Measurements from ENCODE around the gene AGAP4. TPM values are rescaled to one million over a fixed set of nuclear protein-coding genes. Genes with fewer than 3 reads are reported as not detected.
"Not testable (repeated sequence)": the region's sequence is repeated elsewhere in the genome, so short reads cannot be mapped to it uniquely, and the experiment has no call there.

Gene AGAP4
- polyA plus RNA-seq, 1 experiment, result 13.0 TPM

DNA sequence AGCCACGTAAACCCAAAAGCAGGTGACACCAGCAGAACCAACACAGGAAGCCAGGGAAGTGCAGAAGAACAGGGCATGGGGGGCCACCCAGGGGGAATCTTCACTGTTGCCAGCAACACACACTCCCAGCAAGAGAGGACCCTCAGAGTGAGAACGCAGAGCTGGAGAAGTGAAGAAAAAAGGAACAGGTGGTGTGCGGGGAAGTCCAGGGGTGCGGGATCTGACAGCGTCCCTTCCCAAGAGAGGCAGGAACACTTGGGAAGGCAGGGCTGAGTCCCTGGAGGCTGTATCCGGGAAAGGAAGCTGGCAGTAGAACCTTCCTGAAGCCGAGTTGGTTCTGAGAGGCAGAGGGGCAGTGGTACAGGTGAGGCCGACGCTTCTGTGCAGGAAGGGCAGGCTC lies 27.7 kb downstream of the AGAP4 start:
- no peak for DNase-seq (ENCODE audit: low read depth, low spot score)
- peaks cover 15% of the 10 kb centered on the region for H3K9me3 ChIP-seq (ENCODE audit: control insufficient read depth, insufficient read depth, low read length)
- no peak overlapping the region for H3K4me3 ChIP-seq (ENCODE audit: low read depth, low read length)
- ChIA-PET POLR2A (no interaction called here), CTCF (no interaction called here)
- no peaks in the 10 kb centered on the region for H3K27me3 ChIP-seq (ENCODE audit: control insufficient read depth, insufficient read depth, low read length)
- TF ChIP-seq, protein P1, sequence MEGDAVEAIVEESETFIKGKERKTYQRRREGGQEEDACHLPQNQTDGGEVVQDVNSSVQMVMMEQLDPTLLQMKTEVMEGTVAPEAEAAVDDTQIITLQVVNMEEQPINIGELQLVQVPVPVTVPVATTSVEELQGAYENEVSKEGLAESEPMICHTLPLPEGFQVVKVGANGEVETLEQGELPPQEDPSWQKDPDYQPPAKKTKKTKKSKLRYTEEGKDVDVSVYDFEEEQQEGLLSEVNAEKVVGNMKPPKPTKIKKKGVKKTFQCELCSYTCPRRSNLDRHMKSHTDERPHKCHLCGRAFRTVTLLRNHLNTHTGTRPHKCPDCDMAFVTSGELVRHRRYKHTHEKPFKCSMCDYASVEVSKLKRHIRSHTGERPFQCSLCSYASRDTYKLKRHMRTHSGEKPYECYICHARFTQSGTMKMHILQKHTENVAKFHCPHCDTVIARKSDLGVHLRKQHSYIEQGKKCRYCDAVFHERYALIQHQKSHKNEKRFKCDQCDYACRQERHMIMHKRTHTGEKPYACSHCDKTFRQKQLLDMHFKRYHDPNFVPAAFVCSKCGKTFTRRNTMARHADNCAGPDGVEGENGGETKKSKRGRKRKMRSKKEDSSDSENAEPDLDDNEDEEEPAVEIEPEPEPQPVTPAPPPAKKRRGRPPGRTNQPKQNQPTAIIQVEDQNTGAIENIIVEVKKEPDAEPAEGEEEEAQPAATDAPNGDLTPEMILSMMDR (IDR thresholded peaks at IDR 0.05; ENCODE audit: low read depth, low read length), result no peak
- H3K27ac ChIP-seq (ENCODE audit: low read depth, low read length), result no peak overlapping the region

DNA sequence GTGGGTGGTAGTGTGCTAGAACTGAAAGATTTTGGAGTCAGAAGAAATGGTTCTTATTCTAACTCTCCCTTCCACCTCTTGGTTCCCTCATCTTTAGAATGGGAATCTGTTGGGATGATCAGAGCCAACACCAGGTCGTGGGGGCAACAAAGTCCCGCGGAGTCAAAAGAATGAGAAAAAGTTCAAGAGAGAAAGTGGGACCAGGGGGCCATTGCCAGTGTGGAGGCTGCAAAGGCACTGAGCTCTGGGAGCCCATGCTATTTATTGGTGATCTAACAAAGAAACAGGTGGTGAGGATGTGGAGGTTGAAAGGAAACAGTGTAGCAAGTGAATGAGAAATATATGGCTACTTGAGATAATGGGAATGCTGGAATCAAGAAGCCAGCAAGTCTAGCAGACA lies 29.4 kb downstream of the AGAP4 start:
- TF ChIP-seq, protein P1 (IDR thresholded peaks at IDR 0.05; ENCODE audit: low read depth, low read length), result no peak
- Histone ChIP-seq H3K27me3 (ENCODE audit: control insufficient read depth, insufficient read depth, low read length) (no peaks in the 10 kb centered on the region), H3K4me3 (ENCODE audit: low read depth, low read length) (no peak overlapping the region), H3K9me3 (ENCODE audit: control insufficient read depth, insufficient read depth, low read length) (peaks cover 15% of the 10 kb centered on the region), H3K27ac (ENCODE audit: low read depth, low read length) (no peak overlapping the region)
- CTCF ChIA-PET, result no interaction called here
- POLR2A ChIA-PET, result no interaction called here
- no peak for DNase-seq (ENCODE audit: low read depth, low spot score)

DNA sequence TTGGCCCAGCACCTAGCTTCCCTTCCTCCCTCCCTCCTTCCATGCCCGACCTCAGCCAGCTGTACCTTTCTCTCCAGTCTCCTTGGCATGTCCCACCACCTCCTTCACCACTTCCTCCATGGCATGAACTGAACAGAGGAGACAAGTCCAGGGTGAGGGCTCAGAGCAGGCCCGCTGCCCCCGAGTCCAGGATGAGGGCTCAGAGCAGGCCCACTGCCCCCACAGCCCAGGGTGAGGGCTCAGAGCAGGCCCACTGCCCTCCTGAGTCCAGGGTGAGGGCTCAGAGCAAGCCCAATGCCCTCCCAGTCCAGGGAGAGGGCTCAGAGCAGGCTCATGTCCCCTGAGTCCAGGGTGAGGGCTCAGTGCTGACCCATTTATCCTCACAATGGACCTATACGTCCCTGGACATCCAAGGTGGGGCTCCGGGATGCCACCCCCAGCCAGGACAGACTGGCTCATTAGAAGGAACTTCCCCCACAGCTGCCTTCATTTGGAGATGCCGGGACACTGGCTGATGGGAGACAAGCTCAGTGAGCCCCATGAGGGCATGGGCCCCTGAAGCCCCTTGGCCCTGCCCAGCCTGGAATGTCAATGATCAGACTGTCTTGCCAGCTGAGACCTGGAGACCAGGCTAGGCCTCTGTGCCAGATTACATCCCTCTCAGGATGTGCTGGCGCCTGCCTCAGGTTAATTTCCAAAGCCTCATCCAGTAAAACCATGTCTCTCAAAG lies 30.0 kb downstream of the AGAP4 start:
- Histone ChIP-seq H3K9me3 (ENCODE audit: control insufficient read depth, insufficient read depth, low read length) (peaks cover 15% of the 10 kb centered on the region), H3K4me3 (ENCODE audit: low read depth, low read length) (no peak overlapping the region), H3K27ac (ENCODE audit: low read depth, low read length) (no peak overlapping the region), H3K27me3 (ENCODE audit: control insufficient read depth, insufficient read depth, low read length) (no peaks in the 10 kb centered on the region)
- TF ChIP-seq, protein P1 (IDR thresholded peaks at IDR 0.05; ENCODE audit: low read depth, low read length), result no peak
- DNase-seq (ENCODE audit: low read depth, low spot score), result no peak
- POLR2A ChIA-PET, result no interaction called here
- CTCF ChIA-PET, result no interaction called here

DNA sequence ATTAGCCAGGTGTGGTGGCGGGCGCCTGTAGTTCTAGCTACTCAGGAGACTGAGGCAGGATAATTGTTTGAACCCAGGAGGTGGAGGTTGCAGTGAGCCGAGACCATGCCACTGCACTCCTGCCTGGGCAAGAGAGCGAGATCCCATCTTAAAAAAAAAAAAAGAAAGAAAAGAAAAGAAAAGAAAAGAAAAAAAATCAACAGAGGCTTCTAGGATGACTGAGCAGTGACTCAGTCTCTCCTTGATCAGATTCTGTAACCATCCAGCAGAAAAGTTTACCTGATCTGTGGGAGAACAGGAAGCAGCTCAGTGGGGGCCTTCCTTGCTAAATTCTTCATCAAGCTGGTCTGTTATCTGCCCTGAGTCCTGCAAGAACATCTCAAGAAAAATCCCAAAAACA lies 33.2 kb downstream of the AGAP4 start:
- POLR2A ChIA-PET; H3K27me3 ChIP-seq (ENCODE audit: control insufficient read depth, insufficient read depth, low read length); H3K27ac ChIP-seq (ENCODE audit: low read depth, low read length); H3K4me3 ChIP-seq (ENCODE audit: low read depth, low read length); DNase-seq (ENCODE audit: low read depth, low spot score); CTCF ChIA-PET: not testable (repeated sequence)
- H3K9me3 ChIP-seq (ENCODE audit: control insufficient read depth, insufficient read depth, low read length), result peaks cover 15% of the 10 kb centered on the region

DNA sequence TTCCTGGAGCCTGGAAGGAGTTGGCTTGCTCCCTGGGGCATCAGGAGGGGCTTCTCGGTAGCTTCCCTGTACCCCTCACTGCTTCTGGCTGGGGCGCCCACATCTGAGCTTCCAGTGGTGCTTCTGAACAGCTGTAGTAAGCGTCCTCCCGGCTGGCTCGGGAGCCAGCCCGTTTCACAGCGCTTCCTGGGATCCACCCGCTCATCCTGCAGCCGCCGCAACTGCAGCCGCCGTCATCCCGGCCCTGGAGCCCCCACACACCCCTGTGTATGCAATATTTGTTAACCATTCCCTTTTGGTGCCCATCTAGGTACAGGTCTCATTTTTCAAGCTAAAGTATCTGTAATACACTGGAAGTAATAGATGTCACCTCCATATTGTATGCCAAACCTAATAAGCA lies 34.3 kb downstream of the AGAP4 start:
- POLR2A ChIA-PET; CTCF ChIA-PET; H3K4me3 ChIP-seq (ENCODE audit: low read depth, low read length); H3K27me3 ChIP-seq (ENCODE audit: control insufficient read depth, insufficient read depth, low read length); DNase-seq (ENCODE audit: low read depth, low spot score); H3K27ac ChIP-seq (ENCODE audit: low read depth, low read length); H3K9me3 ChIP-seq (ENCODE audit: control insufficient read depth, insufficient read depth, low read length): not testable (repeated sequence)

DNA sequence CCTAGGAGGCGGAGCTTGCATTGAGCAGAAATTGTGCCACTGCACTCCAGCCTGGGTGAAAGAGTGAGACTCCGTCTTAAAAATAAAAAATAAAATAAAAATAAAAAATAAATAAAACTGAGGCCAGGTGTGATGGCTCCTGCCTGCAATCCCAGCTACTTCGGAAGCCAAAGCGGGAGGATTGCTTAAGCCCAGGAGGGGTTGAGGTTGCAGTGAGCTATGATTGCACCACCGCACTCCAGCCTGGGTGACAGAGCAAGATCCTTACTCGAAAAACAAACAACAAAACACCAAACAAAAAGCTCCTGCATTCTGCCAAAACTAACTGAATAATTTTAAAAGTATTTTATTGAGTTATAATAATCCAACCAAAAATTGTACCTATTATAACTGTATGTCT lies 36.2 kb downstream of the AGAP4 start:
- POLR2A ChIA-PET, result no interaction called here

More for the DNA sequence above, 36.2 kb downstream of the AGAP4 start:
- H3K9me3 ChIP-seq (ENCODE audit: control insufficient read depth, insufficient read depth, low read length), result no peaks in the 10 kb centered on the region
- no peak overlapping the region for H3K4me3 ChIP-seq (ENCODE audit: low read depth, low read length)
- CTCF ChIA-PET, result no interaction called here
- DNase-seq (ENCODE audit: low read depth, low spot score), result no peak
- TF ChIP-seq, protein P1 (IDR thresholded peaks at IDR 0.05; ENCODE audit: low read depth, low read length), result no peak
- H3K27ac ChIP-seq (ENCODE audit: low read depth, low read length), result no peak overlapping the region
- H3K27me3 ChIP-seq (ENCODE audit: control insufficient read depth, insufficient read depth, low read length), result no peaks in the 10 kb centered on the region

All from AG04450 (cell line).